Activated CD4-positive, alpha-beta memory T cell treated with anti-CD3 and anti-CD28 coated beads, Interleukin-2, amount 10 ng/mL, durations not matched to agents 7 days and 5 days (primary cell): ENCODE data around the gene METTL2B. TPM values are rescaled to one million over a fixed set of nuclear protein-coding genes. Genes with fewer than 3 reads are reported as not detected.
"Not testable (repeated sequence)": the region's sequence is repeated elsewhere in the genome, so short reads cannot be mapped to it uniquely, and the experiment has no call there.

Experiments
- CTCF ChIA-PET: fragments of 350-600 bp; sonication (Branson Sonifier 250); formaldehyde crosslinking; loops from one replicate; lab custom pipeline; 2021; ENCODE audit warnings: antibody characterized with exemption, inconsistent platforms; lab: Charles Lee
- POLR2A ChIA-PET: fragments of 350-600 bp; sonication (Branson Sonifier 250); formaldehyde crosslinking; loops from one replicate; lab custom pipeline; 2021; ENCODE audit warnings: antibody characterized with exemption; lab: Charles Lee
- DNase-seq: peaks from one replicate; pipeline ENCODE4 v3.0.0-alpha.2; 2020
- H3K27ac Mint-ChIP-seq: one replicate; pipeline ENCODE4 v1.8.0; 2021; ENCODE audit warnings: mild to moderate bottlenecking, mixed read lengths
- H3K27me3 Mint-ChIP-seq: one replicate; pipeline ENCODE4 v1.8.0; 2021; ENCODE audit warnings: mixed read lengths
- H3K36me3 Mint-ChIP-seq: one replicate; pipeline ENCODE4 v1.8.0; 2021; ENCODE audit warnings: low read depth, mixed read lengths
- H3K4me1 Mint-ChIP-seq: one replicate; pipeline ENCODE4 v1.8.0; 2021; ENCODE audit warnings: mixed read lengths
- H3K4me3 Mint-ChIP-seq: one replicate; pipeline ENCODE4 v1.8.0; 2021; ENCODE audit warnings: mild to moderate bottlenecking, mixed read lengths
- H3K9me3 Mint-ChIP-seq: one replicate; pipeline ENCODE4 v1.8.0; 2021; ENCODE audit warnings: mixed read lengths
- total RNA-seq, 2 experiments: library from RNA; stranded (reverse); gene quantifications; one replicate each; pipeline ENCODE4 v1.2.3, GENCODE V29; 2021

The METTL2B gene
- total RNA-seq, 2 experiments from 2014 or later: 23.3 to 27.8 TPM

GRCh38 chr7:128457385-128457784 is 19.2 kb upstream of the METTL2B start:
- ChIA-PET CTCF (interaction anchor here (1.0 to 2.1 kb wide), 5 partner anchors 19 to 59 kb away, joined by 3 to 10 read pairs (median 4); no protein-coding TSS in a partner anchor), POLR2A (interaction anchor here (1.1 kb wide), 1 partner anchor 51 kb away, joined by 3 read pairs; no protein-coding TSS in a partner anchor)
- peaks cover 19% of the 10 kb centered on the region for H3K36me3 Mint-ChIP-seq
- peak overlapping the region; percentile 94 for H3K4me3 Mint-ChIP-seq
- DNase-seq, H3K9me3 Mint-ChIP-seq, H3K27me3 Mint-ChIP-seq: not testable (repeated sequence)
- peaks cover 52% of the 10 kb centered on the region for H3K4me1 Mint-ChIP-seq
- H3K27ac Mint-ChIP-seq: peak overlapping the region; percentile 47

GRCh38 chr7:128458956-128459355 is 17.6 kb upstream of the METTL2B start:
- DNase-seq: peak; percentile 25
- Mint-ChIP-seq H3K4me1 (peaks cover 48% of the 10 kb centered on the region), H3K9me3 (no peaks in the 10 kb centered on the region), H3K27me3 (no peaks in the 10 kb centered on the region), H3K36me3 (peaks cover 27% of the 10 kb centered on the region), H3K27ac (peak overlapping the region; percentile 72), H3K4me3 (peak overlapping the region; percentile 94)
- ChIA-PET POLR2A (interaction anchor here (1.1 kb wide), 1 partner anchor 32 kb away, joined by 4 read pairs; no protein-coding TSS in a partner anchor), CTCF (interaction anchor here (0.8 to 4.2 kb wide), 13 partner anchors 14 to 112 kb away, joined by 3 to 285 read pairs (median 7); no protein-coding TSS in a partner anchor)

- H3K36me3 Mint-ChIP-seq: peaks cover 29% of the 10 kb centered on the region
- no peak overlapping the region for H3K27ac Mint-ChIP-seq
- peaks cover 44% of the 10 kb centered on the region for H3K4me1 Mint-ChIP-seq
- DNase-seq: peak; percentile 76
- ChIA-PET CTCF (interaction anchor here (0.6 to 4.2 kb wide), 20 partner anchors 12 to 115 kb away, joined by 3 to 285 read pairs (median 5); partner anchors contain the start of genes METTL2B and RBM28), POLR2A (interaction anchor here (1.1 to 1.7 kb wide), 3 partner anchors 33 to 51 kb away, joined by 4 to 5 read pairs (median 5); no protein-coding TSS in a partner anchor)
- no peaks in the 10 kb centered on the region for H3K9me3 Mint-ChIP-seq
- H3K27me3 Mint-ChIP-seq: no peaks in the 10 kb centered on the region
- peak overlapping the region; percentile 8 for H3K4me3 Mint-ChIP-seq
Measured at GRCh38 chr7:128459394-128459878, 17.1 kb upstream of the METTL2B start.

- POLR2A ChIA-PET: no interaction called here
- Mint-ChIP-seq H3K27me3 (no peaks in the 10 kb centered on the region), H3K4me3 (no peak overlapping the region), H3K9me3 (no peaks in the 10 kb centered on the region), H3K4me1 (peaks cover 24% of the 10 kb centered on the region), H3K27ac (no peak overlapping the region), H3K36me3 (peaks cover 27% of the 10 kb centered on the region)
- no peak for DNase-seq
- CTCF ChIA-PET: interaction anchor here (0.6 to 4.2 kb wide), 8 partner anchors 9 to 592 kb away, joined by 3 to 285 read pairs (median 10); partner anchors contain the start of genes RBM28 and TNPO3
Measured at GRCh38 chr7:128462460-128462859, 14.1 kb upstream of the METTL2B start.

GRCh38 chr7:128463345-128463744 is 13.2 kb upstream of the METTL2B start:
- peaks cover 19% of the 10 kb centered on the region for H3K36me3 Mint-ChIP-seq
- H3K4me3 Mint-ChIP-seq, H3K27me3 Mint-ChIP-seq, CTCF ChIA-PET, DNase-seq, H3K27ac Mint-ChIP-seq, POLR2A ChIA-PET, H3K9me3 Mint-ChIP-seq: not testable (repeated sequence)
- peaks cover 17% of the 10 kb centered on the region for H3K4me1 Mint-ChIP-seq

GRCh38 chr7:128463933-128464332 is 12.6 kb upstream of the METTL2B start:
- H3K27ac Mint-ChIP-seq, H3K4me3 Mint-ChIP-seq, POLR2A ChIA-PET, DNase-seq, H3K9me3 Mint-ChIP-seq, H3K27me3 Mint-ChIP-seq: not testable (repeated sequence)
- peaks cover 13% of the 10 kb centered on the region for H3K36me3 Mint-ChIP-seq
- CTCF ChIA-PET: interaction anchor here (1.3 kb wide), 1 partner anchor 275 kb away, joined by 3 read pairs; the partner anchor contains the start of gene CALU
- H3K4me1 Mint-ChIP-seq: peaks cover 11% of the 10 kb centered on the region

- H3K9me3 Mint-ChIP-seq, POLR2A ChIA-PET, DNase-seq, CTCF ChIA-PET, H3K27ac Mint-ChIP-seq, H3K27me3 Mint-ChIP-seq, H3K4me1 Mint-ChIP-seq, H3K4me3 Mint-ChIP-seq: not testable (repeated sequence)
- peaks cover 13% of the 10 kb centered on the region for H3K36me3 Mint-ChIP-seq
Measured at GRCh38 chr7:128466871-128467270, 9.7 kb upstream of the METTL2B start.

- DNase-seq, H3K9me3 Mint-ChIP-seq, H3K27me3 Mint-ChIP-seq: not testable (repeated sequence)
- Mint-ChIP-seq H3K36me3 (peaks cover 16% of the 10 kb centered on the region), H3K27ac (peak overlapping the region; percentile 93), H3K4me1 (peaks cover 33% of the 10 kb centered on the region), H3K4me3 (peak overlapping the region; percentile 93)
- CTCF ChIA-PET: interaction anchor here (2.0 kb wide), 1 partner anchor 16 kb away, joined by 7 read pairs; no protein-coding TSS in a partner anchor
- POLR2A ChIA-PET: interaction anchor here (1.2 kb wide), 1 partner anchor 133 kb away, joined by 3 read pairs; the partner anchor contains the start of gene RBM28
Measured at GRCh38 chr7:128477336-128477690, 765 bp downstream of the METTL2B start.

GRCh38 chr7:128479082-128479481 is 2.5 kb downstream of the METTL2B start:
- H3K27me3 Mint-ChIP-seq, CTCF ChIA-PET, POLR2A ChIA-PET, H3K27ac Mint-ChIP-seq, DNase-seq, H3K9me3 Mint-ChIP-seq: not testable (repeated sequence)
- peaks cover 33% of the 10 kb centered on the region for H3K4me1 Mint-ChIP-seq
- peaks cover 20% of the 10 kb centered on the region for H3K36me3 Mint-ChIP-seq
- peak overlapping the region; percentile 30 for H3K4me3 Mint-ChIP-seq

GRCh38 chr7:128488134-128488533 is 11.6 kb downstream of the METTL2B start:
- H3K27ac Mint-ChIP-seq, H3K27me3 Mint-ChIP-seq, POLR2A ChIA-PET: not testable (repeated sequence)

GRCh38 chr7:128497405-128497804 is 20.9 kb downstream of the METTL2B start:
- Mint-ChIP-seq H3K27ac (no peak overlapping the region), H3K36me3 (peaks cover 38% of the 10 kb centered on the region), H3K4me3 (no peak overlapping the region), H3K4me1 (no peaks in the 10 kb centered on the region), H3K27me3 (no peaks in the 10 kb centered on the region), H3K9me3 (no peaks in the 10 kb centered on the region)
- ChIA-PET POLR2A (no interaction called here), CTCF (no interaction called here)
- DNase-seq: no peak

More at GRCh38 chr7:128488134-128488533, 11.6 kb downstream of the METTL2B start:
- H3K4me1 Mint-ChIP-seq, H3K4me3 Mint-ChIP-seq, CTCF ChIA-PET, H3K9me3 Mint-ChIP-seq, DNase-seq: not testable (repeated sequence)
- peaks cover 19% of the 10 kb centered on the region for H3K36me3 Mint-ChIP-seq

GRCh38 chr7:128505416-128505815 is 28.9 kb downstream of the METTL2B start:
- H3K9me3 Mint-ChIP-seq, POLR2A ChIA-PET, H3K4me3 Mint-ChIP-seq, CTCF ChIA-PET, H3K27ac Mint-ChIP-seq, H3K27me3 Mint-ChIP-seq, DNase-seq: not testable (repeated sequence)
- Mint-ChIP-seq H3K4me1 (peaks cover 14% of the 10 kb centered on the region), H3K36me3 (peaks cover 24% of the 10 kb centered on the region)

- POLR2A ChIA-PET, H3K9me3 Mint-ChIP-seq, H3K4me3 Mint-ChIP-seq, H3K27me3 Mint-ChIP-seq, H3K27ac Mint-ChIP-seq, DNase-seq: not testable (repeated sequence)
- Mint-ChIP-seq H3K4me1 (peaks cover 22% of the 10 kb centered on the region), H3K36me3 (peaks cover 13% of the 10 kb centered on the region)
- CTCF ChIA-PET: interaction anchor here (1.2 to 1.7 kb wide), 2 partner anchors 16 to 46 kb away, joined by 4 to 6 read pairs; no protein-coding TSS in a partner anchor
Measured at GRCh38 chr7:128506819-128507218, 30.3 kb downstream of the METTL2B start.
